Endothelial cell of umbilical vein (primary cell): ENCODE results near the gene RAB36. TPM values are rescaled to one million over a fixed set of nuclear protein-coding genes. Genes with fewer than 3 reads are reported as not detected.

Experiments used
- BruUV-seq: library from RNA; stranded (reverse); fragments of 400-500 nt; replicated peaks from 2 replicates; lab custom pipeline; 2021; lab: Mats Ljungman, UMichigan
- CTCF ChIA-PET: fragments of 300-600, 350-600 bp; sonication (Branson Sonifier 250); formaldehyde crosslinking; loops from one replicate; lab custom pipeline; 2021; ENCODE audit warnings: antibody characterized with exemption, inconsistent platforms; lab: Charles Lee
- POLR2A ChIA-PET: fragments of 300-600, 350-600 bp; sonication (Branson Sonifier 250); formaldehyde crosslinking; loops from one replicate; lab custom pipeline; 2021; ENCODE audit warnings: antibody characterized with exemption, inconsistent platforms; lab: Charles Lee
- DNase-seq: peaks from one replicate; pipeline ENCODE4 v3.0.0-alpha.2; 2011; ENCODE audit warnings: low read depth, low spot score
- FAIRE-seq: peaks from 2 replicates; lab custom pipeline; 2011; peaks lifted over from hg19 to GRCh38; lab: Jason Lieb, UNC
- H2AFZ ChIP-seq: 2 replicates; pipeline ENCODE4 v1.6.0; 2012; ENCODE audit warnings: low read depth, low read length, control low read depth, inconsistent platforms
- H3K27ac ChIP-seq: 2 replicates; pipeline ENCODE4 v1.5.1; 2011; ENCODE audit warnings: low read depth, mild to moderate bottlenecking, control low read depth, low read length, moderate library complexity; ENCODE audit not compliant: insufficient read depth
- H3K27me3 ChIP-seq, 2 experiments: 2 replicates each; pipeline versions ENCODE4 v1.6.0 to v1.6.1; 2011; ENCODE audit warnings: low read length in 2 of 2, mixed read lengths in 1 of 2; ENCODE audit not compliant: control insufficient read depth in 2 of 2, insufficient read depth in 2 of 2
- H3K36me3 ChIP-seq, 2 experiments: 2 replicates in 1 of 2; 3 replicates in 1 of 2; pipeline ENCODE4 v1.5.1; 2011; ENCODE audit warnings: low read length in 2 of 2, mild to moderate bottlenecking in 1 of 2, moderate library complexity in 1 of 2; ENCODE audit not compliant: control insufficient read depth in 2 of 2, insufficient read depth in 2 of 2; ENCODE audit errors: extremely low read depth in 1 of 2
- H3K4me1 ChIP-seq: 3 replicates; pipeline ENCODE4 v1.5.1; 2011; ENCODE audit warnings: mild to moderate bottlenecking, low read length; ENCODE audit not compliant: control insufficient read depth, insufficient read depth; ENCODE audit errors: extremely low read depth
- H3K4me2 ChIP-seq: 2 replicates; pipeline ENCODE4 v1.6.1; 2011; ENCODE audit warnings: low read length, control low read depth, mixed read lengths; ENCODE audit not compliant: insufficient read depth
- H3K4me3 ChIP-seq, 3 experiments: fragments of 200-600 bp in 1 of 3; sonication (generic), shearing (Covaris generic) in 1 of 3; replicated peaks in 1 of 3; 2 replicates each; pipeline ENCODE4 v1.5.1; 2011 to 2016; ENCODE audit warnings: control low read depth in 3 of 3, low read length in 3 of 3, mild to moderate bottlenecking in 2 of 3, inconsistent platforms in 1 of 3, low read depth in 1 of 3, moderate library complexity in 1 of 3; ENCODE audit not compliant: insufficient read depth in 1 of 3
- H3K79me2 ChIP-seq: 2 replicates; pipeline ENCODE4 v1.6.0; 2012; ENCODE audit warnings: low read length, inconsistent platforms; ENCODE audit not compliant: control insufficient read depth, insufficient read depth
- H3K9ac ChIP-seq: replicated peaks from 2 replicates; pipeline ENCODE3; 2011; ENCODE audit warnings: low read length, control low read depth; ENCODE audit not compliant: insufficient read depth; ENCODE audit errors: extremely low read depth
- H3K9me1 ChIP-seq: replicated peaks from 3 replicates; pipeline ENCODE4 v1.6.0; 2011; ENCODE audit warnings: mild to moderate bottlenecking, low read length; ENCODE audit not compliant: control insufficient read depth, insufficient read depth; ENCODE audit errors: extremely low read depth
- H3K9me3 ChIP-seq: replicated peaks from 2 replicates; pipeline ENCODE4 v1.5.1; 2012; ENCODE audit warnings: low read length, inconsistent platforms; ENCODE audit not compliant: control insufficient read depth, insufficient read depth
- H4K20me1 ChIP-seq: replicated peaks from 2 replicates; pipeline ENCODE3; 2011; ENCODE audit warnings: mild to moderate bottlenecking, low read length; ENCODE audit not compliant: control insufficient read depth, insufficient read depth; ENCODE audit errors: extremely low read depth
- CTCF ChIP-seq, 2 donors: IDR thresholded peaks; 1 replicate in 1 of 2; 2 replicates in 1 of 2; pipeline ENCODE4 v1.5.1; 2011; ENCODE audit warnings: low read length in 2 of 2, mild to moderate bottlenecking in 2 of 2, moderate library complexity in 2 of 2, control low read depth in 1 of 2, inconsistent platforms in 1 of 2, low read depth in 1 of 2; ENCODE audit not compliant: insufficient read depth in 1 of 2; ENCODE audit errors: extremely low read depth in 1 of 2
- EZH2 ChIP-seq: IDR thresholded peaks from 2 replicates; pipeline ENCODE4 v1.6.1; 2012; ENCODE audit warnings: borderline replicate concordance, low read depth, mild to moderate bottlenecking, moderate library complexity, low read length, inconsistent platforms; ENCODE audit not compliant: severe bottlenecking
- FOS ChIP-seq: IDR thresholded peaks from 2 replicates; pipeline ENCODE4 v1.6.1; 2011; ENCODE audit warnings: mild to moderate bottlenecking, low read length, moderate library complexity, borderline replicate concordance; ENCODE audit not compliant: insufficient read depth
- GATA2 ChIP-seq: IDR thresholded peaks from 2 replicates; pipeline ENCODE4 v1.7.0; 2011; ENCODE audit warnings: low read depth, mild to moderate bottlenecking, moderate library complexity, mixed read lengths, low read length; ENCODE audit not compliant: insufficient read length, insufficient read depth
- JUN ChIP-seq: IDR thresholded peaks from 2 replicates; pipeline ENCODE4 v1.6.1; 2011; ENCODE audit warnings: borderline replicate concordance, low read depth; ENCODE audit not compliant: insufficient read length, insufficient read depth
- MAX ChIP-seq: IDR thresholded peaks from 2 replicates; pipeline ENCODE4 v1.6.1; 2011; ENCODE audit not compliant: insufficient read depth, insufficient read length
- MYC ChIP-seq: IDR thresholded peaks from one replicate; pipeline ENCODE4 v1.6.1; 2011; ENCODE audit warnings: mild to moderate bottlenecking, low read depth, low read length
- POLR2A ChIP-seq: IDR thresholded peaks from 2 replicates; pipeline ENCODE4 v1.6.1; 2012; ENCODE audit warnings: low read depth, mild to moderate bottlenecking, control low read depth, low read length
- POLR2AphosphoS5 ChIP-seq: IDR thresholded peaks from 2 replicates; pipeline ENCODE4 v1.6.1; 2012; ENCODE audit warnings: low read depth, mild to moderate bottlenecking, control low read depth, low read length, moderate library complexity; ENCODE audit not compliant: insufficient read depth
- dilution Hi-C: fragments of 300-500 bp; cut with MboI; formaldehyde crosslinking; loops from one replicate; pipeline ENCODE4 v1.15.0; 2019; ENCODE audit warnings: low sequenced_read_pairs; ENCODE audit not compliant: extremely low pct_ligation_motif_present
- intact Hi-C: fragments of 100-400 bp; cut with micrococcal nuclease; formaldehyde crosslinking; loops from one replicate; pipeline ENCODE4 v1.10.0; 2022
- polyA plus RNA-seq, 4 experiments: library from polyadenylated mRNA; depleted of rRNA in 3 of 4; stranded (reverse) in 3 of 4; unstranded in 1 of 4; fragments of >200 nt; gene quantifications; 2 replicates each; pipeline versions ENCODE4 v1.2.1 to v1.2.3, GENCODE V29; 2011 to 2012; ENCODE audit warnings: missing spikeins in 1 of 4
- total RNA-seq: library from RNA; stranded (reverse); gene quantifications from 2 replicates; pipeline ENCODE4 v1.2.3, GENCODE V29; 2021

Gene RAB36
- total and polyA plus RNA-seq, 2 donors (not counting 3 experiments of a cell fraction or from before 2014, with no cell fraction given) = 2.7 to 3.1 TPM

GRCh38 chr22:23109441-23109978 is 35.8 kb upstream of the RAB36 start:
- no peaks in the 10 kb centered on the region for H3K9me3 ChIP-seq
- H3K4me3 ChIP-seq = no peak overlapping the region
- no peaks in the 10 kb centered on the region for H3K79me2 ChIP-seq
- POLR2A ChIA-PET = interaction anchor here (0.6 kb wide), 1 partner anchor 167 kb away, joined by 3 read pairs; no protein-coding TSS in a partner anchor
- no TSS peak for BruUV-seq
- FAIRE-seq = no peak
- DNase-seq = no peak
- no peaks in the 10 kb centered on the region for H4K20me1 ChIP-seq
- H3K9me1 ChIP-seq = no peaks in the 10 kb centered on the region
- CTCF ChIA-PET = interaction anchor here (1.2 to 1.4 kb wide), 2 partner anchors 150 to 232 kb away, joined by 3 read pairs; no protein-coding TSS in a partner anchor
- no peak overlapping the region for H2AFZ ChIP-seq
- H3K27ac ChIP-seq = no peak overlapping the region
- no peak overlapping the region for H3K9ac ChIP-seq
- TF ChIP-seq MAX (no peak), MYC (no peak), EZH2 (no peak), POLR2A (no peak), JUN (no peak), CTCF (IDR thresholded peaks at IDR 0.05; ENCODE audit: extremely low read depth in 1 of 2, insufficient read depth in 1 of 2, low read depth in 1 of 2, low read length in 2 of 2) (no peak), GATA2 (no peak), POLR2AphosphoS5 (no peak), FOS (no peak)
- no peaks in the 10 kb centered on the region for H3K27me3 ChIP-seq
- no peak overlapping the region for H3K4me2 ChIP-seq
- dilution Hi-C loops = no loop called here
- intact Hi-C loops = no loop called here
- no peaks in the 10 kb centered on the region for H3K4me1 ChIP-seq
- no peaks in the 10 kb centered on the region for H3K36me3 ChIP-seq
